ENCODE measurements around the gene POLR3C. TPM values are rescaled to one million over a fixed set of nuclear protein-coding genes. Genes with fewer than 3 reads are reported as not detected.

The POLR3C gene
- total RNA-seq: 27.4 and 30.6 TPM in 2 replicates

GRCh38 chr1:145823565-145824498 is at the start of gene POLR3C, which contains the start of gene RNF115:
Gene POLR3C, plus strand, starts transcription at chr1:145824200. Its CDS starts 1,577 bp downstream, at chr1:145825777.
Gene RNF115, minus strand, starts transcription at chr1:145824095. Its CDS starts 222 bp downstream, at chr1:145823873.

GRCh38 chr1:145845514-145846161 is 21.6 kb downstream of the POLR3C start, which contains the start of gene NUDT17:
Gene NUDT17, plus strand, starts transcription at chr1:145845630. Its CDS starts 11 bp downstream, at chr1:145845641.

GRCh38 chr1:145858901-145859490 is 35.0 kb downstream of the POLR3C start, which contains the start of gene PIAS3:
Gene PIAS3, minus strand, starts transcription at chr1:145859081. Its CDS starts 91 bp downstream, at chr1:145858990.

GRCh38 chr1:145885738-145886287 is 61.8 kb downstream of the POLR3C start, which contains the start of gene ANKRD35:
Gene ANKRD35, minus strand, starts transcription at chr1:145885866. Its CDS starts 108 bp downstream, at chr1:145885758.

Other genes starting within 250 kb of the POLR3C start
- gene GPR89A, start 216.2 kb upstream of the POLR3C start, total RNA-seq: 18.6 and 23.4 TPM in 2 replicates
- gene PDZK1, start 116.8 kb upstream of the POLR3C start, total RNA-seq: not detected in 2 replicates
- gene CD160, start 104.7 kb upstream of the POLR3C start, total RNA-seq: not detected in 2 replicates
- 6.3 and 8.3 TPM in 2 replicates for gene RNF115, start 105 bp upstream of the POLR3C start, total RNA-seq
- 0.12 and 1.3 TPM in 2 replicates for gene NUDT17, start 21.4 kb downstream of the POLR3C start, total RNA-seq
- gene PIAS3, start 34.9 kb downstream of the POLR3C start, total RNA-seq: 23.6 and 30.9 TPM in 2 replicates
- gene ANKRD35, start 61.7 kb downstream of the POLR3C start, total RNA-seq: 0.47 and 4.1 TPM in 2 replicates
- gene ITGA10, start 85.8 kb downstream of the POLR3C start, total RNA-seq: 6.8 and 15.2 TPM in 2 replicates
- gene PEX11B, start 94.5 kb downstream of the POLR3C start, total RNA-seq: 18.6 and 22.4 TPM in 2 replicates
- 59.6 and 92.0 TPM in 2 replicates for gene RBM8A, start 103.3 kb downstream of the POLR3C start, total RNA-seq
- 35.9 and 37.1 TPM in 2 replicates for gene LIX1L, start 133.8 kb downstream of the POLR3C start, total RNA-seq
- 0.85 and 1.6 TPM in 2 replicates for gene ANKRD34A, start 140.4 kb downstream of the POLR3C start, total RNA-seq
- gene POLR3GL, start 140.5 kb downstream of the POLR3C start, total RNA-seq: 19.5 and 19.7 TPM in 2 replicates
- 303 and 594 TPM in 2 replicates for gene TXNIP, start 172.4 kb downstream of the POLR3C start, total RNA-seq
- 0.17 TPM in 1 of 2 replicates, not detected in the other for gene HJV, start 197.5 kb downstream of the POLR3C start, total RNA-seq

Measured in pericardium fibroblast (primary cell).